IMR-90 (cell line): Measurements from ENCODE around the gene SCGB3A2. TPM values are rescaled to one million over a fixed set of nuclear protein-coding genes. Genes with fewer than 3 reads are reported as not detected.

Experiments used
- ATAC-seq: fragments of 200-7000 bp; cut with Tn5 transposase; 2 replicates; pipeline ENCODE4 v1.9.1; 2020; ENCODE audit warnings: low read depth, mild to moderate bottlenecking, moderate library complexity
- BruUV-seq: library from RNA; stranded (reverse); fragments of 400-500 nt; replicated peaks from 2 replicates; lab custom pipeline; 2021; lab: Mats Ljungman, UMichigan
- CTCF ChIA-PET: fragments of 300-600 bp; formaldehyde crosslinking; extraction: SDS; loops from one replicate; lab custom pipeline; 2021; ENCODE audit warnings: antibody characterized with exemption; lab: Yijun Ruan, JAX
- POLR2A ChIA-PET: fragments of 300-600 bp; sonication (Branson Sonifier 250); formaldehyde crosslinking; loops from one replicate; lab custom pipeline; 2022; ENCODE audit warnings: antibody characterized with exemption; ENCODE audit not compliant: unreplicated experiment; lab: Charles Lee
- DNase-seq: peaks from one replicate; pipeline ENCODE4 v3.0.0; 2013
- H2AFZ ChIP-seq: replicated peaks from 2 replicates; pipeline ENCODE3; 2013; ENCODE audit warnings: low read length, mild to moderate bottlenecking; ENCODE audit not compliant: poor library complexity
- H2AK5ac ChIP-seq: 2 replicates; pipeline ENCODE4 v1.6.1; 2013; ENCODE audit warnings: low read depth, low read length, inconsistent platforms
- H2AK9ac ChIP-seq: replicated peaks from 2 replicates; pipeline ENCODE3; 2013; ENCODE audit warnings: mild to moderate bottlenecking, low read depth, low read length, moderate library complexity; ENCODE audit not compliant: poor library complexity
- H2BK120ac ChIP-seq: 2 replicates; pipeline ENCODE4 v1.6.1; 2013; ENCODE audit warnings: low read depth, low read length, inconsistent platforms
- H2BK15ac ChIP-seq: 3 replicates; pipeline ENCODE4 v1.6.1; 2013; ENCODE audit warnings: low read depth, low read length, inconsistent platforms
- H2BK20ac ChIP-seq: 2 replicates; pipeline ENCODE4 v1.6.1; 2013; ENCODE audit warnings: low read depth, mild to moderate bottlenecking, inconsistent platforms, low read length, moderate library complexity
- H2BK5ac ChIP-seq: 2 replicates; pipeline ENCODE4 v1.6.1; 2013; ENCODE audit warnings: mild to moderate bottlenecking, low read depth, low read length, inconsistent platforms; ENCODE audit not compliant: poor library complexity, severe bottlenecking
- H3K14ac ChIP-seq: replicated peaks from 2 replicates; pipeline ENCODE4 v1.6.1; 2013; ENCODE audit warnings: low read depth, low read length, inconsistent platforms
- H3K18ac ChIP-seq: 2 replicates; pipeline ENCODE4 v1.6.1; 2013; ENCODE audit warnings: low read depth, low read length, control low read depth
- H3K23ac ChIP-seq: 2 replicates; pipeline ENCODE4 v1.6.1; 2013; ENCODE audit warnings: low read depth, low read length, inconsistent platforms
- H3K27ac ChIP-seq: 2 replicates; pipeline ENCODE4 v1.5.1; 2013; ENCODE audit warnings: mild to moderate bottlenecking, control low read depth, low read length; ENCODE audit not compliant: insufficient read depth
- H3K27me3 ChIP-seq: 2 replicates; pipeline ENCODE4 v1.6.1; 2013; ENCODE audit warnings: low read length; ENCODE audit not compliant: control insufficient read depth, insufficient read depth
- H3K36me3 ChIP-seq: 2 replicates; pipeline ENCODE4 v1.6.1; 2013; ENCODE audit warnings: low read length, mixed read lengths; ENCODE audit not compliant: control insufficient read depth, insufficient read depth
- H3K4ac ChIP-seq: 2 replicates; pipeline ENCODE4 v1.6.1; 2013; ENCODE audit warnings: low read depth, low read length, inconsistent platforms
- H3K4me1 ChIP-seq: 2 replicates; pipeline ENCODE4 v1.6.1; 2013; ENCODE audit warnings: low read length, mixed read lengths; ENCODE audit not compliant: control insufficient read depth, insufficient read depth
- H3K4me2 ChIP-seq: 2 replicates; pipeline ENCODE4 v1.6.1; 2013; ENCODE audit warnings: low read depth, mild to moderate bottlenecking, control low read depth, low read length, moderate library complexity
- H3K4me3 ChIP-seq: 2 replicates; pipeline ENCODE4 v1.5.1; 2013; ENCODE audit warnings: low read depth, mild to moderate bottlenecking, control low read depth, low read length, moderate library complexity; ENCODE audit not compliant: insufficient read depth
- H3K56ac ChIP-seq: 2 replicates; pipeline ENCODE4 v1.6.1; 2013; ENCODE audit warnings: low read length, inconsistent platforms; ENCODE audit not compliant: insufficient read depth; ENCODE audit errors: extremely low read depth
- H3K79me1 ChIP-seq, 2 experiments: 2 replicates each; pipeline ENCODE4 v1.6.1; 2013; ENCODE audit warnings: low read length in 2 of 2, inconsistent platforms in 1 of 2, low read depth in 1 of 2
- H3K9ac ChIP-seq: 2 replicates; pipeline ENCODE4 v1.6.1; 2013; ENCODE audit warnings: low read depth, low read length, control low read depth
- H3K9me1 ChIP-seq: 2 replicates; pipeline ENCODE4 v1.6.1; 2013; ENCODE audit warnings: low read length, inconsistent platforms; ENCODE audit not compliant: insufficient read depth
- H3K9me3 ChIP-seq: 2 replicates; pipeline ENCODE4 v1.6.1; 2013; ENCODE audit warnings: low read length; ENCODE audit not compliant: control insufficient read depth, insufficient read depth
- H4K20me1 ChIP-seq: 2 replicates; pipeline ENCODE4 v1.6.1; 2013; ENCODE audit warnings: low read length, inconsistent platforms; ENCODE audit not compliant: insufficient read depth
- H4K5ac ChIP-seq: 2 replicates; pipeline ENCODE4 v1.6.1; 2013; ENCODE audit warnings: mild to moderate bottlenecking, low read depth, low read length, control low read depth
- H4K8ac ChIP-seq, 2 experiments: 2 replicates each; pipeline ENCODE4 v1.6.1; 2013; ENCODE audit warnings: low read depth in 2 of 2, low read length in 2 of 2, control low read depth in 1 of 2, inconsistent platforms in 1 of 2
- H4K91ac ChIP-seq: 2 replicates; pipeline ENCODE4 v1.6.1; 2013; ENCODE audit warnings: low read depth, low read length, inconsistent platforms; ENCODE audit not compliant: insufficient read depth
- BHLHE40 ChIP-seq: fragments of 150-350 bp; IDR thresholded peaks from 2 replicates; pipeline ENCODE4 v1.6.1; 2016; ENCODE audit warnings: mild to moderate bottlenecking, low read depth, low read length
- CEBPB ChIP-seq: IDR thresholded peaks from 2 replicates; pipeline ENCODE4 v1.6.1; 2012; ENCODE audit warnings: low read depth, low read length, improper control_type of control experiment
- CHD1 ChIP-seq: IDR thresholded peaks from 2 replicates; pipeline ENCODE4 v1.6.1; 2012; ENCODE audit warnings: low read depth, low read length, improper control_type of control experiment
- CTCF ChIP-seq: conservative IDR thresholded peaks from 2 replicates; pipeline ENCODE4 v1.5.1; 2012; ENCODE audit warnings: mild to moderate bottlenecking, low read depth, low read length, improper control_type of control experiment
- ELK1 ChIP-seq: fragments of 150-350 bp; IDR thresholded peaks from 2 replicates; pipeline ENCODE4 v1.6.1; 2016; ENCODE audit warnings: low read depth, mild to moderate bottlenecking, low read length, moderate library complexity, borderline replicate concordance
- MAFK ChIP-seq: IDR thresholded peaks from 2 replicates; pipeline ENCODE4 v1.6.1; 2012; ENCODE audit warnings: low read depth, low read length, improper control_type of control experiment
- MAZ ChIP-seq: IDR thresholded peaks from 2 replicates; pipeline ENCODE4 v1.6.1; 2012; ENCODE audit warnings: low read depth, mild to moderate bottlenecking, low read length, improper control_type of control experiment, moderate library complexity, borderline replicate concordance
- MXI1 ChIP-seq: IDR thresholded peaks from 2 replicates; pipeline ENCODE4 v1.6.1; 2012; ENCODE audit warnings: low read depth, mild to moderate bottlenecking, low read length, moderate library complexity, borderline replicate concordance
- NFE2L2 ChIP-seq: fragments of 150-350 bp; IDR thresholded peaks from 2 replicates; pipeline ENCODE4 v1.6.1; 2016; ENCODE audit warnings: low read depth, mild to moderate bottlenecking, low read length
- POLR2A ChIP-seq: IDR thresholded peaks from 2 replicates; pipeline ENCODE4 v1.6.1; 2012; ENCODE audit warnings: mild to moderate bottlenecking, low read depth, low read length
- RAD21 ChIP-seq: IDR thresholded peaks from 2 replicates; pipeline ENCODE4 v1.6.1; 2012; ENCODE audit warnings: low read length, improper control_type of control experiment
- RCOR1 ChIP-seq: IDR thresholded peaks from 2 replicates; pipeline ENCODE4 v1.6.1; 2012; ENCODE audit warnings: mild to moderate bottlenecking, low read length, improper control_type of control experiment; ENCODE audit not compliant: insufficient replicate concordance
- RFX5 ChIP-seq: IDR thresholded peaks from 2 replicates; pipeline ENCODE4 v1.8.0; 2012; ENCODE audit warnings: low read depth, mild to moderate bottlenecking, low read length, moderate library complexity
- SMC3 ChIP-seq: fragments of 150-350 bp; IDR thresholded peaks from 2 replicates; pipeline ENCODE4 v1.6.1; 2016; ENCODE audit warnings: low read depth, mild to moderate bottlenecking, antibody characterized with exemption, low read length, moderate library complexity
- WGBS, 2 experiments: methylation state at CpG; one replicate each; pipeline versions ENCODE4 v1.1.5 to v1.1.7; 2013; ENCODE audit warnings: missing lambda C conversion rate in 2 of 2; ENCODE audit not compliant: insufficient read length in 1 of 2; ENCODE audit errors: extremely low coverage in 2 of 2; 5-methylcytosine and 5-hydroxymethylcytosine counted together
- dilution Hi-C: fragments of 300-500 bp; cut with HindIII; formaldehyde crosslinking; loops from one replicate; pipeline ENCODE4 v1.14.3; 2018; ENCODE audit warnings: low sequenced_read_pairs; ENCODE audit not compliant: unreplicated experiment
- in situ Hi-C: fragments of 300-500 bp; cut with MboI; formaldehyde crosslinking; loops from 3 replicates; pipeline ENCODE4 v1.14.3; 2019; ENCODE audit warnings: low sequenced_read_pairs, inconsistent platforms, mixed read lengths
- intact Hi-C: fragments of 100-400 bp; cut with micrococcal nuclease; formaldehyde crosslinking; loops from 2 replicates; pipeline ENCODE4 v1.10.0; 2022
- polyA plus RNA-seq, 3 experiments: library from polyadenylated mRNA; depleted of rRNA; stranded (reverse); fragments of >200 nt; gene quantifications; 2 replicates each; pipeline ENCODE4 v1.2.3, GENCODE V29; 2012; ENCODE audit warnings: low replicate concordance in 1 of 3
- total RNA-seq: library from RNA; depleted of rRNA; stranded (reverse); fragments of >200 nt; gene quantifications from 2 replicates; pipeline ENCODE4 v1.2.3, GENCODE V29; 2012
- TF ChIP-seq, protein P1 (sequence below): fragments of 150-350 bp; IDR thresholded peaks from 2 replicates; pipeline ENCODE4 v1.6.1; 2017; ENCODE audit warnings: mild to moderate bottlenecking, antibody characterized with exemption, low read length, low read depth

The SCGB3A2 gene
- total and polyA plus RNA-seq, 2 of the 4 experiments (the other 2 are of a cell fraction) = not detected

DNA sequence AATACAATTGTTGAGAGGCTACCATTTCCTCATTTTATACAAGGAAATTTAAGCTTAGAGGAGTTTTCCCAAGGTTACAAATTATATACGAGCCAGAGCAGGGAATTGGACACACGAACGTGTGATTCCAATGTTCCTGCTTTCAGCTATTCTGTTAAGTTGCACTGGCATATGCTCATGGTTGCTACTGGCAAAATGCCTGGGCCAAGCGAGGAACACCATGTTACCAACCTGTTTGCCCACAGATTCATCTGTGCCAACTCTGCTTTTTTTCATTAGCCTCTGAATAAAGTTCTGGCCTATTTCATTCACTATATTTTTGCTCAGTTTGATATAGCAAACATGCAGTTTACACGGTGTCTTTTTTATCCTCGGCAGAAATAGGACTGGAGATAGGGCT is 32.9 kb downstream of the SCGB3A2 start:
- in situ Hi-C loops = no loop called here
- H4K20me1 ChIP-seq = no peaks in the 10 kb centered on the region
- no peak overlapping the region for H3K23ac ChIP-seq
- H3K4me2 ChIP-seq = no peak overlapping the region
- H3K4ac ChIP-seq = no peak overlapping the region
- BruUV-seq = no TSS peak
- no peak overlapping the region for H4K91ac ChIP-seq
- DNase-seq (no peak), ATAC-seq (no peak)
- no peak overlapping the region for H2BK20ac ChIP-seq
- peaks cover 3% of the 10 kb centered on the region; the same call in 1 of the 2 replicates for H3K4me1 ChIP-seq
- H3K27me3 ChIP-seq = no peaks in the 10 kb centered on the region
- ChIA-PET POLR2A (no interaction called here), CTCF (no interaction called here)
- dilution Hi-C loops = no loop called here
- H4K5ac ChIP-seq = no peak overlapping the region
- no peak overlapping the region for H4K8ac ChIP-seq
- H2AK9ac ChIP-seq = no peak overlapping the region
- no peak overlapping the region for H2BK5ac ChIP-seq
- no peak overlapping the region for H3K56ac ChIP-seq
- H3K4me3 ChIP-seq = no peak overlapping the region
- H3K36me3 ChIP-seq = no peaks in the 10 kb centered on the region
- intact Hi-C loops = no loop called here
- H3K9ac ChIP-seq = no peak overlapping the region
- H3K27ac ChIP-seq = no peak overlapping the region
- no peak for TF ChIP-seq RFX5
- no peak for TF ChIP-seq CTCF
- no peak for TF ChIP-seq RCOR1
- TF ChIP-seq POLR2A = no peak
- no peak for TF ChIP-seq CEBPB
- TF ChIP-seq MXI1 = no peak
- no peak for TF ChIP-seq SMC3
- TF ChIP-seq, protein P1, sequence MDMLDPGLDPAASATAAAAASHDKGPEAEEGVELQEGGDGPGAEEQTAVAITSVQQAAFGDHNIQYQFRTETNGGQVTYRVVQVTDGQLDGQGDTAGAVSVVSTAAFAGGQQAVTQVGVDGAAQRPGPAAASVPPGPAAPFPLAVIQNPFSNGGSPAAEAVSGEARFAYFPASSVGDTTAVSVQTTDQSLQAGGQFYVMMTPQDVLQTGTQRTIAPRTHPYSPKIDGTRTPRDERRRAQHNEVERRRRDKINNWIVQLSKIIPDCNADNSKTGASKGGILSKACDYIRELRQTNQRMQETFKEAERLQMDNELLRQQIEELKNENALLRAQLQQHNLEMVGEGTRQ = no peak
- no peak for TF ChIP-seq RAD21
- TF ChIP-seq CHD1 = no peak
- TF ChIP-seq BHLHE40 = no peak
- no peak for TF ChIP-seq ELK1
- no peak for TF ChIP-seq MAZ
- no peak for TF ChIP-seq MAFK
- TF ChIP-seq NFE2L2 = no peak
- H2AK5ac ChIP-seq = no peak overlapping the region
- no peaks in the 10 kb centered on the region for H3K79me1 ChIP-seq
- WGBS, 2 experiments = no CpG with 5 or more reads among the region's 6 CpGs
- H2BK15ac ChIP-seq = no peak overlapping the region
- no peak overlapping the region for H3K14ac ChIP-seq
- H2BK120ac ChIP-seq = no peak overlapping the region
- H3K9me3 ChIP-seq = no peaks in the 10 kb centered on the region
- H3K18ac ChIP-seq = no peak overlapping the region
- no peak overlapping the region for H2AFZ ChIP-seq
- H3K9me1 ChIP-seq = peaks cover 3% of the 10 kb centered on the region; the same call in 1 of the 2 replicates
